ENCODE results near the gene G6PC1. TPM values are rescaled to one million over a fixed set of nuclear protein-coding genes. Genes with fewer than 3 reads are reported as not detected.
"Not testable (repeated sequence)": the region's sequence is repeated elsewhere in the genome, so short reads cannot be mapped to it uniquely, and the experiment has no call there.

Gene G6PC1
- total RNA-seq, 6 experiments from 2014 or later: 64.5 to 505 (median 185) TPM

DNA sequence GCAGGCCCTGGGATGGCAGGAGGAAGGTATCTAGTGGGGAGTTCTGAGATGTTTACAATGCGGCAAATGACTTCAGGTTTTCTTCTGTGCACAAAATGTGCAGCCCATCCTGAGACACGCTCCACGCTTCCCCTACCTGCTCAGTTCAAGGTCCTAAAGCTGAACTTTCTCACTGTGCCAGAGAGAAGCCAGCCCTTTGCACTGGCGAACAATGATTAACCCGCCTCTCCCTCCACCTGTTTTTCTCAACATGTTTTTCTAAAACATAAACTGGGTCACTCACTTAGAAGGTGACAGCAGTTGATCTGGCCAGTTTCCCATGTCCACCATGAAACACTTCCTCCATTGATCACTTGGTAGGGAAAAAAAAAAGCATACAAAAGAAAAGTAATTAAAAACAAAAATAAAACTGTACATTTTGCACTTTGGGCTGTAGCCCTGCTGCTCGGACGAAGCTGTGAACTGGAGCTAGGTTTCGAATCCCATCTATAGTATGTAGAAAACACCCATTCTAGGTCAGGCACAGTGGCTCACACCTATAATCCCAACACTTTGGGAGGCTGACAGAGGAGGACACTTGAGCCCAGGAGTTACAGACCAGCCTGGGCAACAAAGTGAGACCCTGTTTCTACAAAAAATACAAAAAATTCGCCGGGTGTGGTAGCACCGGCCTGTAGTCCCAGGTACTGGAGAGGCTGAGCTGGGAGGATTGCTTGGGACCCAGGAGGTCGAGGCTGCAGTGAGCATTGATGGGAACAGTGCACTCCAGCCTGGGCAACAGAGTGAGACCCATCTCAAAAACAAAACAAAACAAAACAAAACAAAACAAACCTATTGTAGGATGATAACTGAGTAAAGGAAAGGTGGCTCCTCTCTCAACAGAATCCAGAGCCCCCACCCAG is 6.1 kb upstream of the G6PC1 start:
- no peaks in the 10 kb centered on the region for H3K27me3 ChIP-seq
- WGBS (ENCODE audit: insufficient coverage, low coverage, low lambda C conversion rate, missing lambda C conversion rate): 26% methylated on average over 9 of the region's 12 CpGs
- peaks cover 0 to 52% (median 27%) of the 10 kb centered on the region in 4 donors for H3K4me1 ChIP-seq
- DNase-seq: peak; percentile 59 to 89 (median 78)
- H3K27ac ChIP-seq: peak overlapping the region; percentile 33 to 87 (median 58)
- ATAC-seq: peak; percentile 77 to 88 (median 82)
- no peaks in the 10 kb centered on the region for H3K36me3 ChIP-seq
- peak overlapping the region; percentile 7 to 37 (median 36) for H3K4me3 ChIP-seq
- no peak for TF ChIP-seq POLR2A (IDR thresholded peaks at IDR 0.05)
- TF ChIP-seq, protein P1, sequence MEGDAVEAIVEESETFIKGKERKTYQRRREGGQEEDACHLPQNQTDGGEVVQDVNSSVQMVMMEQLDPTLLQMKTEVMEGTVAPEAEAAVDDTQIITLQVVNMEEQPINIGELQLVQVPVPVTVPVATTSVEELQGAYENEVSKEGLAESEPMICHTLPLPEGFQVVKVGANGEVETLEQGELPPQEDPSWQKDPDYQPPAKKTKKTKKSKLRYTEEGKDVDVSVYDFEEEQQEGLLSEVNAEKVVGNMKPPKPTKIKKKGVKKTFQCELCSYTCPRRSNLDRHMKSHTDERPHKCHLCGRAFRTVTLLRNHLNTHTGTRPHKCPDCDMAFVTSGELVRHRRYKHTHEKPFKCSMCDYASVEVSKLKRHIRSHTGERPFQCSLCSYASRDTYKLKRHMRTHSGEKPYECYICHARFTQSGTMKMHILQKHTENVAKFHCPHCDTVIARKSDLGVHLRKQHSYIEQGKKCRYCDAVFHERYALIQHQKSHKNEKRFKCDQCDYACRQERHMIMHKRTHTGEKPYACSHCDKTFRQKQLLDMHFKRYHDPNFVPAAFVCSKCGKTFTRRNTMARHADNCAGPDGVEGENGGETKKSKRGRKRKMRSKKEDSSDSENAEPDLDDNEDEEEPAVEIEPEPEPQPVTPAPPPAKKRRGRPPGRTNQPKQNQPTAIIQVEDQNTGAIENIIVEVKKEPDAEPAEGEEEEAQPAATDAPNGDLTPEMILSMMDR (IDR thresholded peaks at IDR 0.05): no peak
- no peaks in the 10 kb centered on the region for H3K9me3 ChIP-seq
- intact Hi-C loops (cut with DNase I): no loop called here

GRCh38 chr17:42895185-42895555 is 5.4 kb upstream of the G6PC1 start:
- intact Hi-C loops (cut with DNase I): no loop called here
- Histone ChIP-seq H3K27me3 (no peaks in the 10 kb centered on the region), H3K36me3 (no peaks in the 10 kb centered on the region), H3K4me3 (peak overlapping the region in 2 of 3 donors; percentile 17 to 36), H3K9me3 (no peaks in the 10 kb centered on the region), H3K27ac (peak overlapping the region; percentile 33 to 87 (median 58)), H3K4me1 (peaks cover 0 to 59% (median 27%) of the 10 kb centered on the region in 4 donors)
- ATAC-seq (peak; percentile 64 to 76 (median 70)), DNase-seq (peak; percentile 68 to 74 (median 72))
- TF ChIP-seq, protein P1 (IDR thresholded peaks at IDR 0.05): no peak
- TF ChIP-seq POLR2A (IDR thresholded peaks at IDR 0.05): no peak
- 3% methylated on average over 2 of the region's 2 CpGs for WGBS (ENCODE audit: insufficient coverage, low coverage, low lambda C conversion rate, missing lambda C conversion rate)

- intact Hi-C loops (cut with DNase I): no loop called here
- TF ChIP-seq POLR2A (IDR thresholded peaks at IDR 0.05): no peak
- TF ChIP-seq, protein P1 (IDR thresholded peaks at IDR 0.05): no peak
- Histone ChIP-seq H3K27me3 (no peaks in the 10 kb centered on the region), H3K4me3 (no peak overlapping the region), H3K4me1 (peaks cover 0 to 40% (median 12%) of the 10 kb centered on the region in 4 donors), H3K9me3 (no peaks in the 10 kb centered on the region), H3K36me3 (peaks cover 0 to 4% (median 0%) of the 10 kb centered on the region in 4 donors), H3K27ac (no peak overlapping the region)
- 63% methylated on average over 4 of the region's 7 CpGs for WGBS (ENCODE audit: insufficient coverage, low coverage, low lambda C conversion rate, missing lambda C conversion rate)
- peak in 1 of 3 donors; percentile 12 for DNase-seq
- ATAC-seq: no peak
Measured at GRCh38 chr17:42898147-42898811, 2.3 kb upstream of the G6PC1 start.

- H3K4me1 ChIP-seq: peaks cover 0 to 34% (median 12%) of the 10 kb centered on the region in 4 donors
- peaks cover 0 to 17% (median 7%) of the 10 kb centered on the region in 4 donors for H3K36me3 ChIP-seq
- DNase-seq; H3K27me3 ChIP-seq; H3K9me3 ChIP-seq; H3K4me3 ChIP-seq; ATAC-seq; intact Hi-C loops (cut with DNase I): not testable (repeated sequence)
- 74% methylated on average over 3 of the region's 3 CpGs for WGBS (ENCODE audit: insufficient coverage, low coverage, low lambda C conversion rate, missing lambda C conversion rate)
- peak overlapping the region in 2 of 3 donors; percentile 47 to 65 for H3K27ac ChIP-seq
Measured at GRCh38 chr17:42899981-42900380, 618 bp upstream of the G6PC1 start.
